Choroid plexus epithelial cell (primary cell): ENCODE measurements around the gene ACO2.

Experiments
- DNase-seq: peaks from one replicate; pipeline ENCODE4 v3.0.0-alpha.2; 2010; ENCODE audit warnings: low read depth
- H3K4me3 ChIP-seq: 2 replicates; pipeline ENCODE4 v1.5.1; 2011; ENCODE audit warnings: low read depth, mild to moderate bottlenecking, control low read depth, low read length, moderate library complexity
- TF ChIP-seq, protein P1 (sequence below): conservative IDR thresholded peaks from 2 replicates; pipeline ENCODE4 v1.5.1; 2011; ENCODE audit warnings: low read depth, mild to moderate bottlenecking, control low read depth, inconsistent platforms, low read length, moderate library complexity

The ACO2 gene

DNA sequence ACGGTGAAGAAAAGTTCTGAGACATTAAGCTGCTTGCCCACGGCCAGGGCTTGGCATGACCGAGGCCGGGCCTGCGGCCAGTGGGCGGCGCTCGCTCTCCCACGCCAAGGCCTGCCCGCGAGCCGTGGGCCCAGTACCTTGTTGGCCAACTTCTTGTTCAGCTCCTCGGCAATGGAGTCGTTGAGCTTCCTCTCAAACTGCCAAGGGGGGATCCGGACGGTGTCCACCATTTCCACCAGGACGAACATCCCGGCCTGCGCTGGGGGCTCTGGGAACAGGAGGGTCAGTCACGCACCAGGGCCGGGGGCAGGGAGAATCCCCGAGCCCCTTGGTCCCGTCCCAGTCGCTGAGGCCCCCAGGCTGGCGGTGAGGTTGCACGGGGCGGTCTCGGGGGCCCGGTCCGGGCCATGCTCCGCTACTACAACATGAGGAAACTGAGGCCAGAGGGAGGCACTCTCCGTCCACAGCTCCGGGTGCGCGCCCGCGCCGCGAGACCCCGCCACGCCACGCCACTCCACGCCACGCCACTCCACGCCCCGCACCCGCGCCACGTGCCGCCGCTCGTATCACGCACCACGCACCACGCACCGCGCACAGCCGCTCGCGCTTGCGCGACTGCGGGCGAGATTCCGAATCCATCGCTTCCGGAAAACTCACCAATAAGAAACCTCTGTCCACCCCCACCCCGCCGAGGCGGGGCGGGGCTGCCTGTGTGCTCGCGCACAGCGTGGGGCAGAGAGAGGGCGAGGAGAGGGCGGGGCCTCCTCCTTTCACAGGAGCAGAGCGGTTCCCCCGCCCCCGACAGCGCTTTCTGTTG, 75.1 kb downstream of the ACO2 start, which contains the start of gene POLR3H:
Gene POLR3H (minus strand): TSS at position 617 of the 817 bp plus-strand sequence. CDS start 369 bp downstream, at position 248.
- TF ChIP-seq, protein P1, sequence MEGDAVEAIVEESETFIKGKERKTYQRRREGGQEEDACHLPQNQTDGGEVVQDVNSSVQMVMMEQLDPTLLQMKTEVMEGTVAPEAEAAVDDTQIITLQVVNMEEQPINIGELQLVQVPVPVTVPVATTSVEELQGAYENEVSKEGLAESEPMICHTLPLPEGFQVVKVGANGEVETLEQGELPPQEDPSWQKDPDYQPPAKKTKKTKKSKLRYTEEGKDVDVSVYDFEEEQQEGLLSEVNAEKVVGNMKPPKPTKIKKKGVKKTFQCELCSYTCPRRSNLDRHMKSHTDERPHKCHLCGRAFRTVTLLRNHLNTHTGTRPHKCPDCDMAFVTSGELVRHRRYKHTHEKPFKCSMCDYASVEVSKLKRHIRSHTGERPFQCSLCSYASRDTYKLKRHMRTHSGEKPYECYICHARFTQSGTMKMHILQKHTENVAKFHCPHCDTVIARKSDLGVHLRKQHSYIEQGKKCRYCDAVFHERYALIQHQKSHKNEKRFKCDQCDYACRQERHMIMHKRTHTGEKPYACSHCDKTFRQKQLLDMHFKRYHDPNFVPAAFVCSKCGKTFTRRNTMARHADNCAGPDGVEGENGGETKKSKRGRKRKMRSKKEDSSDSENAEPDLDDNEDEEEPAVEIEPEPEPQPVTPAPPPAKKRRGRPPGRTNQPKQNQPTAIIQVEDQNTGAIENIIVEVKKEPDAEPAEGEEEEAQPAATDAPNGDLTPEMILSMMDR = peak; percentile 63
- DNase-seq = peak; percentile 99
- H3K4me3 ChIP-seq = peak within 1 kb of the TSS; percentile 91

DNA sequence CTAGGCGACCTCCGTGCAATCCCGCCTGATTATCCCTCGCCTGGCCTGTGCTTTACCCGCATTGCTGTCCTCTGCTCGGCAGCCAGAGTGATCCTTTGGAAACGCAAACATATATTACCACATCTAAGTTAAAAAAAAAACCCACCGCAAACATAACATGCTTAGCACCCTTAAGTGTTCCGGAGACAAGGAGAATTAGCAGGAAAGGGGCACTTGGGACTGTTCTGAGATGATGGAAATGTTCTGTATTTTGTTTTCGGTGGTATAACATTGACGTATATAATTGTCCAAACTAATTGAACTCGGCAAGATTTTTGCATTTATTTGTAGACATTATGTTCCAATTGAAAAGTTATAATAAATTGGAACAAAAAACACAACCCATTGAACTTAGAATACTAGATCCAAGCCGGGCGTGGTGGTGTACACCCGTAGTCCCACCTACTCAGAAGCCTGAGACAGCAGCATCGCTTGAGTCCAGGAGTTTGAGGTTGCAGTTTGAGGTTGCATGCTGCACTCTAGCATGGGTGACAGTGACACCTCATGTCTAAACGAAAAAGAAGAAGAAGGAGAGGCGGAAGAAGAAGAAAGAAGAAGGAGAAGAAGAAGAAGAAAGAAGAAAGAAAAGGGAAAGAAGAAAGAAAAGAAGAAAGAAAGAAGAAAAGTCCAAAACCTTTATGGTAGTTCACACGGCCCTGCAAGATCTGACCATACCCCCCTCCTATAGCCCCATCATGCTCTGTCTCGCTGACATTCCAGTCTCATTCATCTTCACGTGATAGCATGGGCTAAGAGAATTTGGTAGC, 76.0 kb downstream of the ACO2 start:
- peak overlapping the region; percentile 91 for H3K4me3 ChIP-seq
- TF ChIP-seq, protein P1 = no peak
- no peak for DNase-seq

DNA sequence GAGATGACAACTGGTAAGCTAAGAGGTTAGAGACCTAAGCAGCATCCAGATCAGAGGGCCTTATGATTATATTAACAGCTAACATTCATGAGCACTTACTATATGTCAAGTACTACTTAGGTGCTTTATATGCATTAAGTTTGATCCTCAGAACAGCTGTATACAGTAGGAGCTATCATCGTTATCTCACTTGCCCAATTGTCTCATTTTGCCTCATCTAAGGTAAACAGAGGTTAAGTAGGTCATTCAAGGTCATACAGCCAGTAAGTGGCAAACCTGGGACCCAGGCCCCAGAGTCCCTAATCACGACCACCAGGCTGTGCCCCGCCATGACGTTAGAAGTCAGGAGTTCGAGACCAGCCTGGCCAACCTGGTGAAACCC, 79.9 kb downstream of the ACO2 start:
- DNase-seq = no peak
- H3K4me3 ChIP-seq = no peak overlapping the region
- TF ChIP-seq, protein P1 = no peak

DNA sequence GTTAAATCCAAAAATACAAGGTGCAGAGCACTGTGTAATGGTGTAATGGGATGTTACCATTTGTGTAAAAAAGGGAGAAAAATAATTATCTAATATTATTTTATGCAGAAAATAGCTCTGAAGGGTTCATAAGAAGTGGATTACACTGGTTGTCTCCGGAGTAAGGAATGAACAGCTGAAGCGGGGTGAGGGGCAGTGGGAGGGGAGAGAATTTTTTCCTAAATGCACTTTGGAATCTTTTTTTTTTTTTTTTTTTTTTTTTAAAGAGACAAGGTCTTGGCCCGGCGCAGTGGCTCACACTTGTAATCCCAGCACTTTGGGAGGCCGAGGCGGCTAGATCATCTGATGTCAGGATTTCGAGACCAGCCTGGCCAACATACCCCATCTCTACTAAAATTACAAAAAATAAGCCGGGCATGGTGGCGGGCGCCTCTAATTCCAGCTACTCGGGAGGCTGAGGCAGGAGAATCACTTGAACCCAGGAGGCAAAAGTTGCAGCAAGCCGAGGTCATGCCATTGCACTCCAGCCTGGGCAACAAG, 82.1 kb downstream of the ACO2 start:
- TF ChIP-seq, protein P1 = no peak
- no peak for DNase-seq
- no peak overlapping the region for H3K4me3 ChIP-seq

DNA sequence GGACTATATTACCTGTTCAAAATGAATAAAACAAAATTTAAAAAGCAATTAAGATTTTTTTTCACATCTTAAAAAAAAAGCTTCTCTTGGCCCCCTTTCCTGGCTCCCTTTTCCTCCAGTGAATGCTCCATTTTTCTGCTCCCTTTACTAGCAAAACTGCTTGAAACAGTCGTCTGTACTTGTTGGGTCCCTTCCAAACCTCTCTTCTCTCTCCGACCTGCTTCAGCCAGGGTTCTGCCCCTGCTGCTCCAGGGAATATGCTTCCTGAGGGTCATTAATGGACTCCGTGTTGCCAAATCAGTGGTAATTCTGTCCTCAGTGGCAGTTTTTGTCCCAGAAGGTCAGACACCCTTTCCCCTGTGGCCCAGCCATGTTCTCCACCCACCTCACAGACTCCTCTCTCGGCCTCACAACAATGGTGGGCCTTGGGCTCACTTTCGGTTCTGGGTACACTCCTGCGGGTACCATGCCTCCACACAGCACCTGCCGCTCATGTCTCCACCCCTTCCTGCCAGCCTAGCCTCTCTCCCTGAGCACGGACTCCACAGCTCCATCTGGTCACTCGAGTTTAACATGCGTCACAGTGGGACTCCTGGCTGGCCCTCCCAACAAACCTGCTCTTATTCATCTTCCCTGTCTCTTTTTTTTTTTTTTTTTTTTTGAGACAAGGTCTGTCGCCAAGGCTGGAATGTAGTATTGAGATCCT, 83.1 kb downstream of the ACO2 start:
- TF ChIP-seq, protein P1 = no peak
- no peak for DNase-seq
- no peak overlapping the region for H3K4me3 ChIP-seq

DNA sequence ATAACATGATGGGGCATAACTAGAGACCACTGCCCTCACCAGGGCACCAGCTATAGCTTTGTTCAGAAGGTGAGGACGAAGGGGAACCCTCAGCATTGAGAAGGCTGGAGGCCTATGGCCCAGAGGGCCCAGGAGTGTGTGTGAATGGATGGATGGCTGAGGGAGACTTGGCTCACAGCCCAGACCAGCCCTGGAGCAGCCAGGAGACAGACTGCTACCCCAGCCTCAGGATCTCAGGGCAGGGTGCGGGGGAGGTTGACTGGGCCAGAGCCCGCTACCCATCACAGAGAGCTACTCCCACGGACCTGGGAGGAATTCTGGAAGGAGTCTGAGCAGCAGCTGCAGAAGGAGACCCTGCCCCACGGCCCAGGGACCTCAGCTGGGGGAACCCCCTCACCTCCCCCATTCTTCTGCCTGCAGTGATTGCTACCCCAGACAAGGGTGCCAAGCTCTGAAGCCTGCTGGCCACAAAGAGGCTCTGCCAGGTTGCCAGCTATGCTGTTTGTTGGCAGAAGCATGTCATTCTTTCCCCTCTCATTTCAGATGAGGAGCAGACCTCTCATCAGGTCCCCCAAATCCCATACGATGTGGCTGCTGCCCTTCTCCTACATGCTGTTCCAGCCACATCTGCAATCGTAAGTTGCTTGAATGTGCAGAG, 86.5 kb downstream of the ACO2 start:
- H3K4me3 ChIP-seq = no peak overlapping the region
- no peak for DNase-seq
- TF ChIP-seq, protein P1 = no peak
